Ascending aorta (tissue), 2 donors: Measurements from ENCODE around the gene MINDY1. TPM values are rescaled to one million over a fixed set of nuclear protein-coding genes. Genes with fewer than 3 reads are reported as not detected.

Experiments
- DNase-seq, 2 donors: peaks; one replicate each; pipeline ENCODE4 v3.0.0-alpha.2; 2019; ENCODE audit warnings: low spot score in 2 of 2
- H3K27ac ChIP-seq, 2 donors: fragments of 200-600 bp; sonication (generic); one replicate each; pipeline ENCODE4 v1.5.1; 2016 to 2017; ENCODE audit warnings: mild to moderate bottlenecking in 1 of 2
- H3K27me3 ChIP-seq: fragments of 200-600 bp; sonication (generic); one replicate; pipeline ENCODE4 v1.5.1; 2017
- H3K36me3 ChIP-seq, 2 donors: fragments of 200-600 bp; sonication (generic); one replicate each; pipeline ENCODE4 v1.5.1; 2016
- H3K4me1 ChIP-seq, 2 donors: fragments of 200-600 bp; sonication (generic); one replicate each; pipeline ENCODE4 v1.5.1; 2016 to 2017; ENCODE audit warnings: mild to moderate bottlenecking in 1 of 2
- H3K4me3 ChIP-seq, 2 donors: fragments of 200-600 bp; sonication (generic); one replicate each; pipeline ENCODE4 v1.5.1; 2016 to 2017; ENCODE audit warnings: mild to moderate bottlenecking in 1 of 2
- H3K9me3 ChIP-seq, 2 donors: fragments of 200-600 bp; sonication (generic); one replicate each; pipeline ENCODE4 v1.5.1; 2016
- intact Hi-C: fragments of 100-400 bp; cut with DNase I; formaldehyde crosslinking; loops from one replicate; pipeline ENCODE4 v1.15.1; 2023
- total RNA-seq: library from RNA; depleted of rRNA; stranded (reverse); fragments of >200 nt; gene quantifications from one replicate; pipeline ENCODE4 v1.1.0, GENCODE V29; 2016
- TF ChIP-seq, protein P1 (sequence below), 3 experiments: fragments of 200-600 bp in 2 of 3; fragments of 450-650 bp in 1 of 3; sonication (generic) in 2 of 3; IDR thresholded peaks; one replicate each; pipeline ENCODE4 v1.5.1; 2016 to 2019; ENCODE audit warnings: antibody characterized with exemption in 3 of 3, mild to moderate bottlenecking in 1 of 3, moderate library complexity in 1 of 3

MINDY1 gene
- total RNA-seq, 1 donor from 2014 or later = 9.7 TPM

DNA sequence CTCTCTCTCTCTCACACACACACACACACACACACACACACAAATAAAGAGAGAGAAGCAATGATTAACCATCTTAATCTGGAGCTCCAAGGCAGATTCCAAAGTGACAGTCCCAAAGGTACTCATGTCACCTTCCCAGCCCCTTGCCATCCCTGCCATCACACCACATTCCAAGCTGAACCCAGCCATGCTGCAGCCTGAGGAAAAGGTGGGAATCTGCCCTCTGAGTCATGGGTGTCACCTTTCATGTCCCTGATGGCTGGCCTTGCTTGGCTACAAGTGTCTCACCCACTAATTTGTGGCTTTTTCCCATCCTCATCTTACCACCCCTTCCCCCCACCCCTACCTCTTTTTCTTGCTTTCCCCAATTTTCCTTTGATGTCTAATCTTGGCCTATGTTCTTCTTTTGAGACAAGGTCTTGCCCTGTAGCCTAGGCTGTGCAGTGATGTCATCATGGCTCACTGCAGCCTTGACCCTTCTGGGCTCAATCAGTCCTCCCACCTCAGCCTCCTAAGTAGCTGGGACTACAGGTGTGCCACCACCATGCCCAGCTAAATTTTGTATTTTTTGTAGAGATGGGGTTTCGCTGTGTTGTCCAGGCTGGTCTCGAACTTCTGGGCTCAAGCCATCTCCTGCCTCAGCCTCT is 21.4 kb downstream of the MINDY1 start:
- Histone ChIP-seq H3K27ac (no peak overlapping the region), H3K9me3 (no peaks in the 10 kb centered on the region), H3K4me3 (no peak overlapping the region), H3K36me3 (no peaks in the 10 kb centered on the region), H3K27me3 (no peaks in the 10 kb centered on the region), H3K4me1 (no peaks in the 10 kb centered on the region)
- intact Hi-C loops = no loop called here
- no peak for DNase-seq
- TF ChIP-seq, protein P1, sequence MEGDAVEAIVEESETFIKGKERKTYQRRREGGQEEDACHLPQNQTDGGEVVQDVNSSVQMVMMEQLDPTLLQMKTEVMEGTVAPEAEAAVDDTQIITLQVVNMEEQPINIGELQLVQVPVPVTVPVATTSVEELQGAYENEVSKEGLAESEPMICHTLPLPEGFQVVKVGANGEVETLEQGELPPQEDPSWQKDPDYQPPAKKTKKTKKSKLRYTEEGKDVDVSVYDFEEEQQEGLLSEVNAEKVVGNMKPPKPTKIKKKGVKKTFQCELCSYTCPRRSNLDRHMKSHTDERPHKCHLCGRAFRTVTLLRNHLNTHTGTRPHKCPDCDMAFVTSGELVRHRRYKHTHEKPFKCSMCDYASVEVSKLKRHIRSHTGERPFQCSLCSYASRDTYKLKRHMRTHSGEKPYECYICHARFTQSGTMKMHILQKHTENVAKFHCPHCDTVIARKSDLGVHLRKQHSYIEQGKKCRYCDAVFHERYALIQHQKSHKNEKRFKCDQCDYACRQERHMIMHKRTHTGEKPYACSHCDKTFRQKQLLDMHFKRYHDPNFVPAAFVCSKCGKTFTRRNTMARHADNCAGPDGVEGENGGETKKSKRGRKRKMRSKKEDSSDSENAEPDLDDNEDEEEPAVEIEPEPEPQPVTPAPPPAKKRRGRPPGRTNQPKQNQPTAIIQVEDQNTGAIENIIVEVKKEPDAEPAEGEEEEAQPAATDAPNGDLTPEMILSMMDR (IDR thresholded peaks at IDR 0.05) = no peak

GRCh38 chr1:150981805-150982712 is 24.6 kb downstream of the MINDY1 start, which contains the start of gene ANXA9:
Gene ANXA9 (plus strand): TSS chr1:150982292. CDS start chr1:150983106, 814 bp downstream.
- no peak for DNase-seq
- H3K36me3 ChIP-seq = no peaks in the 10 kb centered on the region
- TF ChIP-seq, protein P1 (IDR thresholded peaks at IDR 0.05) = no peak
- no peak within 1 kb of the TSS for H3K27ac ChIP-seq
- no peak within 1 kb of the TSS for H3K4me3 ChIP-seq
- no peaks in the 10 kb centered on the region for H3K9me3 ChIP-seq
- no peaks in the 10 kb centered on the region for H3K27me3 ChIP-seq
- intact Hi-C loops = no loop called here
- peaks cover 9 to 25% of the 10 kb centered on the region in 2 donors for H3K4me1 ChIP-seq

- Histone ChIP-seq H3K9me3 (no peaks in the 10 kb centered on the region), H3K36me3 (no peaks in the 10 kb centered on the region), H3K27ac (no peak overlapping the region), H3K4me3 (no peak overlapping the region), H3K27me3 (no peaks in the 10 kb centered on the region), H3K4me1 (peaks cover 11 to 33% of the 10 kb centered on the region in 2 donors)
- TF ChIP-seq, protein P1 (IDR thresholded peaks at IDR 0.05) = no peak
- intact Hi-C loops = no loop called here
- DNase-seq = no peak
Observed at GRCh38 chr1:150981177-150981804, 25.4 kb downstream of the MINDY1 start.

DNA sequence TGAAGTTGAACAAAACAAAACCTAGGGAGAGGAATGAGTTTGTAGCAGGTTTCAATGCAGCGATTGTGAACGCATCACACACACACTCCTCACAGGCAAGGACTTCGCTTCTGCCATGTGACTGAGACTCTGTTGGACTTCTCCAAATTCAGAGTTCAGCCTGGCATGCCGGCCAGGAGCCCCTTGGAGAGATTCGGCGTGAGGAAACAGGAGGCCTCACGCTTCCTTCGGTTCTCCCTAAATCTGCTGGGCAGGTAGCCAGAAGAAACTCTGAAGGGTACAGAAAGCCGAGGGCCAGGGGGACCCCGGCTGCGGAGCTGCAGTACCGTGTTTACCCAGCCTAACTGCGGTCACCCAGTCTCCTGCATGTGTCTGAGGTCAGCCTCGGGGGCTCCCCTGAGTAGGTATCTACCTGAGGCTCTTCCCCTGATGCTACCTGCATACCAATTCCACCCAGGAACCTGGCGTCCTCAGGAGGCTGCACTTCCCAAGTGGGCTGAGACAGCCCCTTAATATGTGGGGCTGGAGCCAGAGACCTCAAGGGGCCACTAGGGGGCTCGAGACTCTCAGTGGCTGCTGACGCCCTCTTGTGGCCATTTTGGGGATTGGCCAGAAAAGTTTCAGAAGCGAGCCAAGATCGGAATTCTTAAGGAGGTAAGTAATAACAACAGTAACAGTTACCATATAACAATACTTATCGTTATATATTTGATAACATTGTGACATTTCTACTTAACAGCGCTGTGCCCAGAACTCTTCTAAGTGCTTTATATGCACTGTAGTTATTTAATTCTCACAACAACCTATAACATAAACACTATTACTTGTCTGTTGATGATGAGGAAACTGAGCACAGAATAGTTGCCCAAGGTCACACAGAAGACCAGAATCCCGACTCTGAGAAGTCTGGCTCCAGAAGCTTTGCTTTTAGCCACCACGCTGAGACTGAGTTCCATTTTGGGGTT is 27.3 kb downstream of the MINDY1 start:
- Histone ChIP-seq H3K9me3 (no peaks in the 10 kb centered on the region), H3K4me3 (peak overlapping the region in 1 of 2 donors; percentile 50), H3K27ac (peak overlapping the region; percentile 95 to 99), H3K27me3 (no peaks in the 10 kb centered on the region), H3K36me3 (no peaks in the 10 kb centered on the region), H3K4me1 (peaks cover 11 to 34% of the 10 kb centered on the region in 2 donors)
- TF ChIP-seq, protein P1 (IDR thresholded peaks at IDR 0.05) = peak; percentile 99
- intact Hi-C loops = loop anchor here (2.0 to 10.0 kb wide), 3 partner anchors 17 to 425 kb away; partner anchors contain the start of gene GOLPH3L
- peak; percentile 42 to 96 for DNase-seq
